Suprapubic skin (tissue), 4 donors: Measurements from ENCODE around the gene TMEM44. TPM values are rescaled to one million over a fixed set of nuclear protein-coding genes. Genes with fewer than 3 reads are reported as not detected.

Experiments used
- DNase-seq, 2 donors: peaks; one replicate each; pipeline ENCODE4 v3.0.0-alpha.2; 2019; ENCODE audit warnings: low spot score in 2 of 2
- H3K27ac ChIP-seq: fragments of 200-600 bp; sonication (generic); one replicate; pipeline ENCODE4 v1.5.1; 2019
- H3K27me3 ChIP-seq: fragments of 200-600 bp; sonication (generic); one replicate; pipeline ENCODE4 v1.5.1; 2019
- H3K36me3 ChIP-seq: fragments of 200-600 bp; sonication (generic); one replicate; pipeline ENCODE4 v1.5.1; 2019
- H3K4me1 ChIP-seq: fragments of 200-600 bp; sonication (generic); one replicate; pipeline ENCODE4 v1.5.1; 2019
- H3K4me3 ChIP-seq: fragments of 200-600 bp; sonication (generic); one replicate; pipeline ENCODE4 v1.5.1; 2019; ENCODE audit warnings: mild to moderate bottlenecking
- H3K9me3 ChIP-seq: fragments of 200-600 bp; sonication (generic); one replicate; pipeline ENCODE4 v1.5.1; 2019
- CTCF ChIP-seq, 2 donors: fragments of 200-600 bp in 1 of 2; fragments of 450-650 bp in 1 of 2; sonication (generic) in 1 of 2; IDR thresholded peaks; one replicate each; pipeline ENCODE4 v1.5.1; 2016 to 2019; ENCODE audit warnings: antibody characterized with exemption in 2 of 2, mild to moderate bottlenecking in 1 of 2, moderate library complexity in 1 of 2
- EP300 ChIP-seq: sonication (generic); formaldehyde crosslinking; IDR thresholded peaks from one replicate; pipeline ENCODE4 v1.6.1; 2017; ENCODE audit warnings: antibody characterized with exemption
- POLR2A ChIP-seq, 2 donors: fragments of 450-650 bp; IDR thresholded peaks; one replicate each; pipeline ENCODE4 v1.6.1; 2017; ENCODE audit warnings: antibody characterized with exemption in 2 of 2, mild to moderate bottlenecking in 2 of 2, moderate library complexity in 2 of 2
- POLR2AphosphoS5 ChIP-seq, 3 donors: sonication (generic); formaldehyde crosslinking; IDR thresholded peaks; one replicate each; pipeline ENCODE4 v1.6.1; 2017; ENCODE audit warnings: antibody characterized with exemption in 3 of 3
- WGBS: methylation state at CpG from one replicate; pipeline ENCODE4 v1.1.5; 2018; 5-methylcytosine and 5-hydroxymethylcytosine counted together
- total RNA-seq, 4 donors: library from RNA; depleted of rRNA; stranded (reverse); fragments of >200 nt; gene quantifications; one replicate each; pipeline ENCODE4 v1.1.0, GENCODE V29; 2016

The TMEM44 gene
- total RNA-seq, 4 donors from 2014 or later: 1.5 to 8.2 (median 4.7) TPM

- TF ChIP-seq EP300 (no peak), CTCF (IDR thresholded peaks at IDR 0.05) (no peak), POLR2AphosphoS5 (IDR thresholded peaks at IDR 0.05) (no peak), POLR2A (IDR thresholded peaks at IDR 0.05) (no peak)
- Histone ChIP-seq H3K4me3 (no peak overlapping the region), H3K27ac (no peak overlapping the region), H3K4me1 (no peaks in the 10 kb centered on the region), H3K9me3 (no peaks in the 10 kb centered on the region), H3K27me3 (no peaks in the 10 kb centered on the region), H3K36me3 (peaks cover 80% of the 10 kb centered on the region)
- no peak for DNase-seq
- WGBS: 79% methylated on average over 3 of the region's 3 CpGs
Measured at GRCh38 chr3:194661374-194661773, 28.2 kb upstream of the TMEM44 start.

GRCh38 chr3:194659778-194660177, 26.6 kb upstream of the TMEM44 start:
- Histone ChIP-seq H3K27me3 (no peaks in the 10 kb centered on the region), H3K4me3 (no peak overlapping the region), H3K36me3 (peaks cover 64% of the 10 kb centered on the region), H3K9me3 (no peaks in the 10 kb centered on the region), H3K27ac (peak overlapping the region; percentile 22), H3K4me1 (no peaks in the 10 kb centered on the region)
- TF ChIP-seq EP300: no peak
- TF ChIP-seq CTCF (IDR thresholded peaks at IDR 0.05): no peak
- TF ChIP-seq POLR2AphosphoS5 (IDR thresholded peaks at IDR 0.05): no peak
- WGBS: 85% methylated on average over 7 of the region's 7 CpGs
- no peak for DNase-seq

- peaks cover 63% of the 10 kb centered on the region for H3K36me3 ChIP-seq
- 76% methylated on average over 5 of the region's 5 CpGs for WGBS
- H3K27ac ChIP-seq: no peak overlapping the region
- H3K27me3 ChIP-seq: no peaks in the 10 kb centered on the region
- no peaks in the 10 kb centered on the region for H3K4me1 ChIP-seq
- no peak overlapping the region for H3K4me3 ChIP-seq
- no peaks in the 10 kb centered on the region for H3K9me3 ChIP-seq
- TF ChIP-seq POLR2AphosphoS5 (IDR thresholded peaks at IDR 0.05) (no peak), EP300 (no peak), CTCF (IDR thresholded peaks at IDR 0.05) (no peak), POLR2A (IDR thresholded peaks at IDR 0.05) (no peak)
- no peak for DNase-seq
Measured at GRCh38 chr3:194658477-194659242, 25.4 kb upstream of the TMEM44 start.

GRCh38 chr3:194657439-194657838, 24.2 kb upstream of the TMEM44 start:
- no peaks in the 10 kb centered on the region for H3K4me1 ChIP-seq
- TF ChIP-seq POLR2AphosphoS5 (IDR thresholded peaks at IDR 0.05) (no peak), POLR2A (IDR thresholded peaks at IDR 0.05) (no peak), EP300 (no peak), CTCF (IDR thresholded peaks at IDR 0.05) (no peak)
- H3K27me3 ChIP-seq: no peaks in the 10 kb centered on the region
- no peak for DNase-seq
- peaks cover 64% of the 10 kb centered on the region for H3K36me3 ChIP-seq
- no peak overlapping the region for H3K27ac ChIP-seq
- WGBS: 78% methylated on average over 7 of the region's 7 CpGs
- no peaks in the 10 kb centered on the region for H3K9me3 ChIP-seq
- no peak overlapping the region for H3K4me3 ChIP-seq

- TF ChIP-seq CTCF (IDR thresholded peaks at IDR 0.05): no peak
- TF ChIP-seq POLR2A (IDR thresholded peaks at IDR 0.05): no peak
- no peak for TF ChIP-seq EP300
- no peak for TF ChIP-seq POLR2AphosphoS5 (IDR thresholded peaks at IDR 0.05)
- Histone ChIP-seq H3K27ac (no peak overlapping the region), H3K4me1 (no peaks in the 10 kb centered on the region), H3K4me3 (no peak overlapping the region), H3K36me3 (peaks cover 67% of the 10 kb centered on the region), H3K27me3 (no peaks in the 10 kb centered on the region), H3K9me3 (no peaks in the 10 kb centered on the region)
- no peak for DNase-seq
- 82% methylated on average over 5 of the region's 5 CpGs for WGBS
Measured at GRCh38 chr3:194654443-194654842, 21.2 kb upstream of the TMEM44 start.
